HEK293 (cell line): ENCODE data around the gene SUSD3.

Experiments
- GFI1B ChIP-seq: fragments of 450-650 bp; formaldehyde crosslinking; IDR thresholded peaks from 2 replicates; pipeline ENCODE4 v1.5.1; 2016; ENCODE audit warnings: missing biosample characterization, missing genetic modification characterization
- GLIS2 ChIP-seq: fragments of 450-650 bp; formaldehyde crosslinking; IDR thresholded peaks from 2 replicates; pipeline ENCODE4 v1.5.1; 2016; ENCODE audit warnings: missing biosample characterization, missing genetic modification characterization
- HOXD13 ChIP-seq: sonication (generic); formaldehyde crosslinking; IDR thresholded peaks from 2 replicates; pipeline ENCODE4 v1.8.0; 2022; ENCODE audit warnings: missing genetic modification reagents, borderline replicate concordance
- KLF1 ChIP-seq: fragments of 450-650 bp; formaldehyde crosslinking; IDR thresholded peaks from 2 replicates; pipeline ENCODE4 v1.5.1; 2016; ENCODE audit warnings: missing biosample characterization, missing genetic modification characterization
- KLF7 ChIP-seq: fragments of 450-650 bp; formaldehyde crosslinking; IDR thresholded peaks from 2 replicates; pipeline ENCODE4 v1.5.1; 2016; ENCODE audit warnings: missing biosample characterization, missing genetic modification characterization, borderline replicate concordance
- PRDM1 ChIP-seq: fragments of 450-650 bp; formaldehyde crosslinking; IDR thresholded peaks from 2 replicates; pipeline ENCODE4; 2016; ENCODE audit warnings: missing biosample characterization, missing genetic modification characterization
- PRDM6 ChIP-seq: fragments of 450-650 bp; formaldehyde crosslinking; IDR thresholded peaks from 2 replicates; pipeline ENCODE4 v1.5.1; 2017; ENCODE audit warnings: missing biosample characterization, missing genetic modification characterization
- YY1 ChIP-seq: fragments of 450-650 bp; formaldehyde crosslinking; IDR thresholded peaks from 2 replicates; pipeline ENCODE4 v1.5.1; 2018; ENCODE audit warnings: missing biosample characterization, missing genetic modification characterization
- ZBTB1 ChIP-seq: fragments of 450-650 bp; formaldehyde crosslinking; IDR thresholded peaks from 2 replicates; pipeline ENCODE4 v1.5.1; 2016; ENCODE audit warnings: missing biosample characterization, missing genetic modification characterization
- ZBTB17 ChIP-seq: fragments of 450-650 bp; formaldehyde crosslinking; IDR thresholded peaks from 2 replicates; pipeline ENCODE4 v1.5.1; 2016; ENCODE audit warnings: missing biosample characterization, missing genetic modification characterization
- ZBTB48 ChIP-seq: fragments of 450-650 bp; formaldehyde crosslinking; IDR thresholded peaks from 2 replicates; pipeline ENCODE4 v1.5.1; 2016; ENCODE audit warnings: missing biosample characterization, missing genetic modification characterization
- ZEB2 ChIP-seq: fragments of 450-650 bp; formaldehyde crosslinking; IDR thresholded peaks from 2 replicates; pipeline ENCODE4 v1.5.1; 2016; ENCODE audit warnings: missing biosample characterization, missing genetic modification characterization
- ZNF146 ChIP-seq: fragments of 450-650 bp; formaldehyde crosslinking; IDR thresholded peaks from 2 replicates; pipeline ENCODE4 v1.5.1; 2016; ENCODE audit warnings: missing biosample characterization, missing genetic modification characterization
- ZNF175 ChIP-seq: fragments of 450-650 bp; formaldehyde crosslinking; IDR thresholded peaks from 2 replicates; pipeline ENCODE4 v1.5.1; 2016; ENCODE audit warnings: missing biosample characterization, missing genetic modification characterization
- ZNF184 ChIP-seq: fragments of 450-650 bp; IDR thresholded peaks from 2 replicates; pipeline ENCODE4 v1.5.1; 2018; ENCODE audit warnings: missing biosample characterization, mild to moderate bottlenecking, missing genetic modification characterization
- ZNF19 ChIP-seq: fragments of 450-650 bp; formaldehyde crosslinking; IDR thresholded peaks from 2 replicates; pipeline ENCODE4; 2016; ENCODE audit warnings: missing biosample characterization, missing genetic modification characterization, low read depth
- ZNF202 ChIP-seq: fragments of 450-650 bp; formaldehyde crosslinking; IDR thresholded peaks from 2 replicates; pipeline ENCODE4 v1.5.1; 2016; ENCODE audit warnings: missing biosample characterization, missing genetic modification characterization, borderline replicate concordance
- ZNF211 ChIP-seq: fragments of 450-650 bp; formaldehyde crosslinking; IDR thresholded peaks from 2 replicates; pipeline ENCODE4 v1.5.1; 2016; ENCODE audit warnings: low read depth, missing biosample characterization, missing genetic modification characterization
- ZNF274 ChIP-seq, 2 experiments: fragments of 200-500 bp in 1 of 2; fragments of 450-650 bp in 1 of 2; sonication (Bioruptor generic) in 1 of 2; formaldehyde crosslinking in 1 of 2; IDR thresholded peaks; 2 replicates each; pipeline versions ENCODE4 v1.5.1 to v1.6.1; 2014 to 2016; ENCODE audit warnings: borderline replicate concordance in 1 of 2, inconsistent platforms in 1 of 2, low read length in 1 of 2, missing biosample characterization in 1 of 2, missing genetic modification characterization in 1 of 2
- ZNF416 ChIP-seq: fragments of 450-650 bp; formaldehyde crosslinking; IDR thresholded peaks from 2 replicates; pipeline ENCODE4 v1.5.1; 2016; ENCODE audit warnings: missing biosample characterization, missing genetic modification characterization
- ZNF449 ChIP-seq: fragments of 450-650 bp; formaldehyde crosslinking; IDR thresholded peaks from 2 replicates; pipeline ENCODE4 v1.5.1; 2017; ENCODE audit warnings: missing biosample characterization, mild to moderate bottlenecking, missing genetic modification characterization, moderate library complexity
- ZNF529 ChIP-seq: fragments of 450-650 bp; formaldehyde crosslinking; IDR thresholded peaks from 2 replicates; pipeline ENCODE4 v1.5.1; 2017; ENCODE audit warnings: missing genetic modification characterization, missing biosample characterization; ENCODE audit not compliant: insufficient replicate concordance
- ZNF560 ChIP-seq: fragments of 450-650 bp; formaldehyde crosslinking; IDR thresholded peaks from 2 replicates; pipeline ENCODE4 v1.5.1; 2017; ENCODE audit warnings: missing biosample characterization, missing genetic modification characterization, borderline replicate concordance
- ZNF585B ChIP-seq: fragments of 450-650 bp; formaldehyde crosslinking; IDR thresholded peaks from 2 replicates; pipeline ENCODE4 v1.5.1; 2016; ENCODE audit warnings: missing biosample characterization, missing genetic modification characterization
- ZNF707 ChIP-seq: fragments of 450-650 bp; formaldehyde crosslinking; IDR thresholded peaks from 2 replicates; pipeline ENCODE4 v1.5.1; 2016; ENCODE audit warnings: missing biosample characterization, missing genetic modification characterization
- ZNF747 ChIP-seq: fragments of 450-650 bp; formaldehyde crosslinking; IDR thresholded peaks from 2 replicates; pipeline ENCODE4 v1.5.1; 2016; ENCODE audit warnings: missing biosample characterization, missing genetic modification characterization
- TF ChIP-seq, protein P1 (sequence below): fragments of 450-650 bp; IDR thresholded peaks from 2 replicates; pipeline ENCODE4 v1.5.1; 2018; ENCODE audit warnings: missing biosample characterization, mild to moderate bottlenecking, missing genetic modification characterization
- TF ChIP-seq, protein P2 (sequence below): sonication (generic); formaldehyde crosslinking; IDR thresholded peaks from 2 replicates; pipeline ENCODE4 v1.8.1; 2022; ENCODE audit warnings: mild to moderate bottlenecking, moderate library complexity, missing genetic modification reagents
- TF ChIP-seq, protein P3 (sequence below): fragments of 450-650 bp; formaldehyde crosslinking; optimal IDR thresholded peaks from 2 replicates; pipeline ENCODE3; 2016; ENCODE audit warnings: missing biosample characterization, mild to moderate bottlenecking, missing genetic modification characterization
- TF ChIP-seq, protein P4 (sequence below): fragments of 450-650 bp; formaldehyde crosslinking; IDR thresholded peaks from 2 replicates; pipeline ENCODE4; 2016; ENCODE audit warnings: missing biosample characterization, missing genetic modification characterization

Gene SUSD3

GRCh38 chr9:93096131-93096802 lies 37.8 kb downstream of the SUSD3 start, which contains the start of gene CARD19 (continued):
- no peak for TF ChIP-seq ZNF529 (tag by site-specific recombination)
- TF ChIP-seq ZNF184, result no peak
- TF ChIP-seq ZNF274 (IDR thresholded peaks at IDR 0.05; ENCODE audit: low read length), result no peak
- no peak for TF ChIP-seq ZNF274 (tag by site-specific recombination; IDR thresholded peaks at IDR 0.05; ENCODE audit: borderline replicate concordance)
- no peak for TF ChIP-seq ZEB2 (tag by site-specific recombination)
- TF ChIP-seq ZNF175 (tag by site-specific recombination), result no peak
- no peak for TF ChIP-seq PRDM1 (tag by site-specific recombination)
- TF ChIP-seq YY1 (tag by site-specific recombination), result no peak
- peak; percentile 70 for TF ChIP-seq KLF1 (tag by site-specific recombination)
- TF ChIP-seq PRDM6 (tag by site-specific recombination), result no peak
- no peak for TF ChIP-seq ZNF416 (tag by site-specific recombination)
- no peak for TF ChIP-seq ZBTB1 (tag by site-specific recombination)
- TF ChIP-seq ZNF707, result no peak
- TF ChIP-seq, protein P1, sequence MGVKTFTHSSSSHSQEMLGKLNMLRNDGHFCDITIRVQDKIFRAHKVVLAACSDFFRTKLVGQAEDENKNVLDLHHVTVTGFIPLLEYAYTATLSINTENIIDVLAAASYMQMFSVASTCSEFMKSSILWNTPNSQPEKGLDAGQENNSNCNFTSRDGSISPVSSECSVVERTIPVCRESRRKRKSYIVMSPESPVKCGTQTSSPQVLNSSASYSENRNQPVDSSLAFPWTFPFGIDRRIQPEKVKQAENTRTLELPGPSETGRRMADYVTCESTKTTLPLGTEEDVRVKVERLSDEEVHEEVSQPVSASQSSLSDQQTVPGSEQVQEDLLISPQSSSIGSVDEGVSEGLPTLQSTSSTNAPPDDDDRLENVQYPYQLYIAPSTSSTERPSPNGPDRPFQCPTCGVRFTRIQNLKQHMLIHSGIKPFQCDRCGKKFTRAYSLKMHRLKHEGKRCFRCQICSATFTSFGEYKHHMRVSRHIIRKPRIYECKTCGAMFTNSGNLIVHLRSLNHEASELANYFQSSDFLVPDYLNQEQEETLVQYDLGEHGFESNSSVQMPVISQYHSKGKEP (tag by site-specific recombination), result no peak
- no peak for TF ChIP-seq ZBTB17 (tag by site-specific recombination)
- no peak for TF ChIP-seq GFI1B (tag by site-specific recombination)
- no peak for TF ChIP-seq HOXD13 (CRISPR knock-in tag)
- TF ChIP-seq ZNF146 (tag by site-specific recombination), result no peak
- no peak for TF ChIP-seq ZBTB48 (tag by site-specific recombination)
- TF ChIP-seq ZNF211 (tag by site-specific recombination), result no peak
- TF ChIP-seq ZNF202 (tag by site-specific recombination), result no peak
- TF ChIP-seq ZNF585B (tag by site-specific recombination), result no peak
- no peak for TF ChIP-seq ZNF747
- TF ChIP-seq, protein P2, sequence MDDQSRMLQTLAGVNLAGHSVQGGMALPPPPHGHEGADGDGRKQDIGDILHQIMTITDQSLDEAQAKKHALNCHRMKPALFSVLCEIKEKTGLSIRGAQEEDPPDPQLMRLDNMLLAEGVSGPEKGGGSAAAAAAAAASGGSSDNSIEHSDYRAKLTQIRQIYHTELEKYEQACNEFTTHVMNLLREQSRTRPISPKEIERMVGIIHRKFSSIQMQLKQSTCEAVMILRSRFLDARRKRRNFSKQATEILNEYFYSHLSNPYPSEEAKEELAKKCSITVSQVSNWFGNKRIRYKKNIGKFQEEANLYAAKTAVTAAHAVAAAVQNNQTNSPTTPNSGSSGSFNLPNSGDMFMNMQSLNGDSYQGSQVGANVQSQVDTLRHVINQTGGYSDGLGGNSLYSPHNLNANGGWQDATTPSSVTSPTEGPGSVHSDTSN, result no peak
- 0 out of 2 replicates have a peak, but pooled peaks have one; percentile 37 for TF ChIP-seq KLF7
- TF ChIP-seq, protein P3, sequence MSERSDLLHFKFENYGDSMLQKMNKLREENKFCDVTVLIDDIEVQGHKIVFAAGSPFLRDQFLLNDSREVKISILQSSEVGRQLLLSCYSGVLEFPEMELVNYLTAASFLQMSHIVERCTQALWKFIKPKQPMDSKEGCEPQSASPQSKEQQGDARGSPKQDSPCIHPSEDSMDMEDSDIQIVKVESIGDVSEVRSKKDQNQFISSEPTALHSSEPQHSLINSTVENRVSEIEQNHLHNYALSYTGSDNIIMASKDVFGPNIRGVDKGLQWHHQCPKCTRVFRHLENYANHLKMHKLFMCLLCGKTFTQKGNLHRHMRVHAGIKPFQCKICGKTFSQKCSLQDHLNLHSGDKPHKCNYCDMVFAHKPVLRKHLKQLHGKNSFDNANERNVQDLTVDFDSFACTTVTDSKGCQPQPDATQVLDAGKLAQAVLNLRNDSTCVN (tag by site-specific recombination), result peak; percentile 59
- TF ChIP-seq ZNF19 (tag by site-specific recombination), result no peak
- TF ChIP-seq, protein P4, sequence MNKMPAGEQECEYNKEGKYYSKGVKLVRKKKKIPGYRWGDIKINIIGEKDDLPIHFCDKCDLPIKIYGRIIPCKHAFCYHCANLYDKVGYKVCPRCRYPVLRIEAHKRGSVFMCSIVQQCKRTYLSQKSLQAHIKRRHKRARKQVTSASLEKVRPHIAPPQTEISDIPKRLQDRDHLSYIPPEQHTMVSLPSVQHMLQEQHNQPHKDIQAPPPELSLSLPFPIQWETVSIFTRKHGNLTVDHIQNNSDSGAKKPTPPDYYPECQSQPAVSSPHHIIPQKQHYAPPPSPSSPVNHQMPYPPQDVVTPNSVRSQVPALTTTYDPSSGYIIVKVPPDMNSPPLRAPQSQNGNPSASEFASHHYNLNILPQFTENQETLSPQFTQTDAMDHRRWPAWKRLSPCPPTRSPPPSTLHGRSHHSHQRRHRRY (tag by site-specific recombination), result no peak
- TF ChIP-seq ZNF560 (tag by site-specific recombination), result no peak
- TF ChIP-seq ZNF449 (tag by site-specific recombination), result peak; percentile 29; the same call in 1 of the 2 replicates
- peak; percentile 77 for TF ChIP-seq GLIS2
